Colonic mucosa (tissue), 4 donors: ENCODE results near the gene LARGE1. TPM values are rescaled to one million over a fixed set of nuclear protein-coding genes. Genes with fewer than 3 reads are reported as not detected.

ENCODE experiments used
- DNase-seq: peaks from one replicate; pipeline ENCODE4 v3.0.0-alpha.2; 2020
- H3K27ac ChIP-seq: fragments of 200-600 bp; one replicate; pipeline ENCODE4 v1.8.0; 2021
- H3K27me3 ChIP-seq: fragments of 200-600 bp; one replicate; pipeline ENCODE4 v1.8.0; 2021
- H3K36me3 ChIP-seq: fragments of 200-600 bp; one replicate; pipeline ENCODE4 v1.8.0; 2021
- H3K4me1 ChIP-seq: fragments of 200-600 bp; one replicate; pipeline ENCODE4 v1.8.0; 2021; ENCODE audit warnings: mild to moderate bottlenecking
- H3K4me3 ChIP-seq: fragments of 200-600 bp; one replicate; pipeline ENCODE4 v1.8.0; 2021
- H3K9ac ChIP-seq, 2 donors: one replicate each; pipeline ENCODE4 v1.7.0; 2013; ENCODE audit warnings: control low read depth in 2 of 2, low read depth in 2 of 2, low read length in 2 of 2
- H3K9me3 ChIP-seq: fragments of 200-600 bp; one replicate; pipeline ENCODE4 v1.8.0; 2021
- CTCF ChIP-seq: fragments of 200-600 bp; IDR thresholded peaks from one replicate; pipeline ENCODE4 v1.8.0; 2022; ENCODE audit warnings: antibody characterized with exemption, mild to moderate bottlenecking
- intact Hi-C: fragments of 100-400 bp; cut with DNase I; formaldehyde crosslinking; loops from one replicate; pipeline ENCODE4 v1.14.1; 2022
- total RNA-seq, 2 donors: library from RNA; stranded (reverse); fragmentation: NEBNext Ultra II Directional in 1 of 2; extraction: Animal tissue kit (Norgen Biotek cat#: 25700) in 1 of 2; gene quantifications; one replicate each; pipeline ENCODE4 v1.2.1, GENCODE V29; 2021
- donor health status: healthy.
- donor health status: DM: no; HTN: no; CAD: no.
- donor health status: DM: no; HTN: no; CAD: no.

Gene LARGE1
- total RNA-seq, 2 donors from 2014 or later: 45.2 to 46.5 TPM

GRCh38 chr22:33914131-33914530 is 6.1 kb downstream of the LARGE1 start:
- no peaks in the 10 kb centered on the region for H3K27me3 ChIP-seq
- H3K4me3 ChIP-seq: no peak overlapping the region
- no peak for DNase-seq
- intact Hi-C loops: loop anchor here (10.0 kb wide), 1 partner anchor 109 kb away; no protein-coding TSS in a partner anchor
- H3K27ac ChIP-seq: no peak overlapping the region
- H3K9ac ChIP-seq: no peak overlapping the region
- no peak for TF ChIP-seq CTCF
- H3K9me3 ChIP-seq: no peaks in the 10 kb centered on the region
- H3K36me3 ChIP-seq: no peaks in the 10 kb centered on the region
- H3K4me1 ChIP-seq: no peaks in the 10 kb centered on the region

- H3K9me3 ChIP-seq: no peaks in the 10 kb centered on the region
- no peak overlapping the region for H3K4me3 ChIP-seq
- intact Hi-C loops: loop anchor here (10.0 kb wide), 1 partner anchor 108 kb away; no protein-coding TSS in a partner anchor
- H3K36me3 ChIP-seq: no peaks in the 10 kb centered on the region
- no peaks in the 10 kb centered on the region for H3K27me3 ChIP-seq
- no peak for DNase-seq
- no peak for TF ChIP-seq CTCF
- no peaks in the 10 kb centered on the region for H3K4me1 ChIP-seq
- H3K9ac ChIP-seq: no peak overlapping the region
- no peak overlapping the region for H3K27ac ChIP-seq
These were observed 7.1 kb downstream of the LARGE1 start for GRCh38 chr22:33913188-33913587.

GRCh38 chr22:33909911-33910310 is 10.4 kb downstream of the LARGE1 start:
- intact Hi-C loops: loop anchor here (10.0 kb wide), 1 partner anchor 105 kb away; no protein-coding TSS in a partner anchor
- H3K4me1 ChIP-seq: no peaks in the 10 kb centered on the region
- no peak overlapping the region for H3K27ac ChIP-seq
- H3K27me3 ChIP-seq: no peaks in the 10 kb centered on the region
- TF ChIP-seq CTCF: no peak
- H3K9me3 ChIP-seq: no peaks in the 10 kb centered on the region
- H3K9ac ChIP-seq: no peak overlapping the region
- no peak overlapping the region for H3K4me3 ChIP-seq
- H3K36me3 ChIP-seq: no peaks in the 10 kb centered on the region
- no peak for DNase-seq

- intact Hi-C loops: no loop called here
- peak overlapping the region; percentile 40 for H3K27ac ChIP-seq
- no peaks in the 10 kb centered on the region for H3K36me3 ChIP-seq
- H3K4me3 ChIP-seq: no peak overlapping the region
- no peaks in the 10 kb centered on the region for H3K27me3 ChIP-seq
- TF ChIP-seq CTCF: no peak
- no peaks in the 10 kb centered on the region for H3K9me3 ChIP-seq
- H3K4me1 ChIP-seq: no peaks in the 10 kb centered on the region
- no peak for DNase-seq
- no peak overlapping the region for H3K9ac ChIP-seq
These were observed 11.2 kb downstream of the LARGE1 start for GRCh38 chr22:33909075-33909458.

- no peak for TF ChIP-seq CTCF
- intact Hi-C loops: no loop called here
- Histone ChIP-seq H3K27me3 (no peaks in the 10 kb centered on the region), H3K27ac (peak overlapping the region; percentile 40), H3K4me3 (no peak overlapping the region), H3K9ac (no peak overlapping the region), H3K36me3 (no peaks in the 10 kb centered on the region), H3K4me1 (no peaks in the 10 kb centered on the region), H3K9me3 (no peaks in the 10 kb centered on the region)
- DNase-seq: no peak
These were observed 11.9 kb downstream of the LARGE1 start for GRCh38 chr22:33908171-33909074.
